ENCODE measurements around the gene GMDS. TPM values are rescaled to one million over a fixed set of nuclear protein-coding genes. Genes with fewer than 3 reads are reported as not detected.
A peak's percentile ranks its signal among the peaks of the same experiment; 100 is the strongest.

Gene GMDS
- total and polyA plus RNA-seq, 2 of the 13 experiments (the other 11 are each of a cell fraction or from before 2014, with no cell fraction given), result 64.4 to 112 TPM

DNA sequence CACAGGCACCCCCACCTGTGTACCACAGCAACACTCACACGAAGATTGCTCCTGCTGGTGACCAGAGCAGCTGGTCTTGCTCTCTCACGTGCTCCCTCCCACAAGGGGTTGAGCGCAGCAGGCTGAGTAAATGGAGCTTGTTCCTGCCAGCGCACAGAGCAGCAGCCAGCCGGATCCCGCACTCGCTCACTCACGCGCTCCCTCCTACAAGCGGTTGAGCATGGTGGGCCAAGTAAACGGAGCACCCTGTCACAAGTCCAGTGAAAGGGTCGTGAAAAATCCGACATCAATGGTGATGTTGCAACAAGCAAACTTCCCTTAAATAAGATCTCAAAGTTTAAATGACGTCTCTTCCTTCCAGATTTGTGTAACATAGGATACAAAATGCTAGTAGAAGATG, 322.0 kb downstream of the GMDS start:
- peak; percentile 43 for TF ChIP-seq AGO2 (optimal IDR thresholded peaks at IDR 0.05; ENCODE audit: low read depth, low read length)
- no peak for TF ChIP-seq ZNF510 (CRISPR knock-in tag; IDR thresholded peaks at IDR 0.05; ENCODE audit: low read depth)
- no peak for TF ChIP-seq TEAD2 (CRISPR knock-in tag; IDR thresholded peaks at IDR 0.05)
- no peak overlapping the region for H2AFZ ChIP-seq (ENCODE audit: low read length)
- no peak overlapping the region for H3K4me3 ChIP-seq (replicated peaks in 1 of 3; ENCODE audit: insufficient read depth in 1 of 3, low read depth in 2 of 3, low read length in 3 of 3)
- intact Hi-C loops (cut with micrococcal nuclease; ENCODE audit: unreplicated experiment), result no loop called here
- DNase-seq (ENCODE audit: low spot score) (no peak), ATAC-seq (peak; percentile 30), FAIRE-seq (no peak)
- WGBS (ENCODE audit: low lambda C conversion rate), result 96% methylated on average over 14 of the region's 14 CpGs
- H3K27me3 ChIP-seq (ENCODE audit: control insufficient read depth in 1 of 2, insufficient read depth in 2 of 2, low read length in 2 of 2), result no peaks in the 10 kb centered on the region
- no peaks in the 10 kb centered on the region for H3K79me2 ChIP-seq (ENCODE audit: insufficient read depth, low read length)
- H4K20me1 ChIP-seq (ENCODE audit: insufficient read depth, low read length), result no peaks in the 10 kb centered on the region
- CTCF ChIA-PET (ENCODE audit: low intra/inter-chr PET ratio, low total read pairs), result no interaction called here
- in situ Hi-C loops (cut with HindIII; ENCODE audit: extremely low pct_ligation_motif_present, low pct_unique_long_range_greater_than_20kb), result no loop called here
- H3K9ac ChIP-seq (ENCODE audit: insufficient read depth, low read depth, low read length), result no peak overlapping the region
- no peaks in the 10 kb centered on the region for H3K9me3 ChIP-seq (ENCODE audit: low read length)
- no peak overlapping the region for H3K27ac ChIP-seq (ENCODE audit: extremely low read length, insufficient read depth, low read length)
- peaks cover 5 to 48% of the 10 kb centered on the region in 2 experiments for H3K36me3 ChIP-seq (replicated peaks in 1 of 2; ENCODE audit: control insufficient read depth in 1 of 2, insufficient read depth in 2 of 2, low read length in 2 of 2)
- POLR2A ChIA-PET, result no interaction called here
- H3K4me1 ChIP-seq (ENCODE audit: insufficient read depth, low read length), result no peaks in the 10 kb centered on the region
- BruUV-seq (replicated peaks), result no TSS peak
- H3K4me2 ChIP-seq (ENCODE audit: low read depth, low read length), result no peak overlapping the region

DNA sequence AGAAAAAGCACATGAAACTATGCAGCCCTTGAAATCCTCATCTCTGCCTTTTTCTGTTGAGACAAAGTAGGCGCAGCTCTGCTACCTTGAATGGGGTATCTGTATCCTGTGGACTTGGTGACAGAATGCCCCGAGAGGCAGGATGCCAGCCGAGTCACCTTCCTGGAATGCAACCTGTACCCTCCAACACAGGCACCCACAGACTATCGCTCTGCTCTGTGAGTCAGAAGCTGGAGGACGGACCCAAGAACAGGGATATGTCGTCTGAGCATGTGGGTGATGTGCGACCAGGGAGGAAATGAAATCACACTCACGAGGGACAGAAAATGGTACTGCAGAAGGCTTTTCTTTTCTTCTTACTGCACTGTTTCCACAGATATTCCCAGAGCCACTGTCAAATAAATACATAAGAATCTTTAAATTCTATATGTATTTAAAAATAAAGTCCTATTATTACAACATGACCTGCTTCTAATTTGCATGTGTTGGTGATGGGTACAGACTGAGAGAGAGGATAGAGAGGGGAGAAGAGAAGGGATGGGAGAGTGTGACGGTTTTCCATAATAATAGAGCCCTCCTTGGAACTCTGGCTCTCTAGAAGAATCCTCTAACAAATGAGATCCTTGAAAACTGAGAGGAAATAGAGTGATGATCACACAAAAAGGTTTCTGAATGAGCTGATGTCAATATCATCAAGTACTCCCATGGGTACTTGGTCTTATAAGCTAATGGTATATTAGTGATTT, 327.6 kb downstream of the GMDS start:
- no TSS peak for BruUV-seq (replicated peaks)
- H3K4me1 ChIP-seq (ENCODE audit: insufficient read depth, low read length), result no peaks in the 10 kb centered on the region
- CTCF ChIA-PET (ENCODE audit: low intra/inter-chr PET ratio, low total read pairs), result no interaction called here
- H4K20me1 ChIP-seq (ENCODE audit: insufficient read depth, low read length), result no peaks in the 10 kb centered on the region
- H2AFZ ChIP-seq (ENCODE audit: low read length), result no peak overlapping the region
- H3K27ac ChIP-seq (ENCODE audit: extremely low read length, insufficient read depth, low read length), result no peak overlapping the region
- H3K9me3 ChIP-seq (ENCODE audit: low read length), result no peaks in the 10 kb centered on the region
- WGBS (ENCODE audit: low lambda C conversion rate), result 91% methylated on average over 9 of the region's 9 CpGs
- POLR2A ChIA-PET, result no interaction called here
- peak; percentile 44 for DNase-seq (ENCODE audit: low spot score)
- in situ Hi-C loops (cut with HindIII; ENCODE audit: extremely low pct_ligation_motif_present, low pct_unique_long_range_greater_than_20kb), result no loop called here
- peaks cover 4 to 37% of the 10 kb centered on the region in 2 experiments for H3K36me3 ChIP-seq (replicated peaks in 1 of 2; ENCODE audit: control insufficient read depth in 1 of 2, insufficient read depth in 2 of 2, low read length in 2 of 2)
- no peaks in the 10 kb centered on the region for H3K79me2 ChIP-seq (ENCODE audit: insufficient read depth, low read length)
- intact Hi-C loops (cut with micrococcal nuclease; ENCODE audit: unreplicated experiment), result no loop called here
- no peak overlapping the region for H3K4me2 ChIP-seq (ENCODE audit: low read depth, low read length)
- no peaks in the 10 kb centered on the region for H3K27me3 ChIP-seq (ENCODE audit: control insufficient read depth in 1 of 2, insufficient read depth in 2 of 2, low read length in 2 of 2)
- no peak overlapping the region for H3K9ac ChIP-seq (ENCODE audit: insufficient read depth, low read depth, low read length)
- no peak overlapping the region for H3K4me3 ChIP-seq (replicated peaks in 1 of 3; ENCODE audit: insufficient read depth in 1 of 3, low read depth in 2 of 3, low read length in 3 of 3)
- peak; percentile 29; the same call in 2 of the 3 replicates for ATAC-seq
- no peak for TF ChIP-seq KDM5A (IDR thresholded peaks at IDR 0.05; ENCODE audit: borderline replicate concordance, low read length)
- no peak for TF ChIP-seq KDM6A (CRISPR knock-in tag; IDR thresholded peaks at IDR 0.05; ENCODE audit: low read depth)
- TF ChIP-seq ZNF841 (CRISPR knock-in tag; IDR thresholded peaks at IDR 0.05; ENCODE audit: borderline replicate concordance), result no peak
- TF ChIP-seq POLR2AphosphoS5 (IDR thresholded peaks at IDR 0.05; ENCODE audit: low read depth, low read length), result no peak
- TF ChIP-seq RBM22 (optimal IDR thresholded peaks at IDR 0.05; ENCODE audit: low read length), result peak; percentile 51
- peak; percentile 26 for TF ChIP-seq TEAD3 (CRISPR knock-in tag; optimal IDR thresholded peaks at IDR 0.05; ENCODE audit: borderline replicate concordance)
- TF ChIP-seq CCAR2 (optimal IDR thresholded peaks at IDR 0.05; ENCODE audit: low read depth, low read length), result no peak
- peak; percentile 41; the same call in 1 of the 2 replicates for TF ChIP-seq FOSL2 (CRISPR knock-in tag; IDR thresholded peaks at IDR 0.05)
- no peak for FAIRE-seq
